Chondrocyte (in vitro differentiated cells): Measurements from ENCODE around the gene BTLA. TPM values are rescaled to one million over a fixed set of nuclear protein-coding genes. Genes with fewer than 3 reads are reported as not detected.
"Not testable (repeated sequence)": the region's sequence is repeated elsewhere in the genome, so short reads cannot be mapped to it uniquely, and the experiment has no call there.

Experiments used
- DNase-seq: peaks from one replicate; pipeline ENCODE4 v3.0.0; 2021; ENCODE audit warnings: mixed read lengths, low spot score
- H3K27ac Mint-ChIP-seq: one replicate; pipeline ENCODE4 v1.8.0; 2021; ENCODE audit warnings: mild to moderate bottlenecking, moderate library complexity, mixed read lengths; ENCODE audit not compliant: unreplicated experiment
- H3K27me3 Mint-ChIP-seq: 2 replicates; pipeline ENCODE4 v1.8.0; 2021; ENCODE audit warnings: low read depth, mixed read lengths
- H3K36me3 Mint-ChIP-seq: 2 replicates; pipeline ENCODE4 v1.8.0; 2021; ENCODE audit warnings: low read depth, mixed read lengths
- H3K4me1 Mint-ChIP-seq: 2 replicates; pipeline ENCODE4 v1.8.0; 2021; ENCODE audit warnings: low read depth, mild to moderate bottlenecking, mixed read lengths
- H3K4me3 Mint-ChIP-seq: one replicate; pipeline ENCODE4 v1.8.0; 2021; ENCODE audit warnings: mild to moderate bottlenecking, moderate library complexity, mixed read lengths; ENCODE audit not compliant: unreplicated experiment
- H3K9me3 Mint-ChIP-seq: 2 replicates; pipeline ENCODE4 v1.8.0; 2021; ENCODE audit warnings: low read depth, mixed read lengths
- total RNA-seq: library from RNA; stranded (reverse); gene quantifications from 3 replicates; pipeline ENCODE4 v1.2.1, GENCODE V29; 2021
- TF ChIP-seq, protein P1 (sequence below): fragments of 200-600 bp; sonication (generic); IDR thresholded peaks from 2 replicates; pipeline ENCODE4 v1.5.0; 2021; ENCODE audit warnings: antibody characterized with exemption, mild to moderate bottlenecking, moderate library complexity

BTLA gene
- total RNA-seq, 1 donor from 2014 or later, result 0.42 TPM

DNA sequence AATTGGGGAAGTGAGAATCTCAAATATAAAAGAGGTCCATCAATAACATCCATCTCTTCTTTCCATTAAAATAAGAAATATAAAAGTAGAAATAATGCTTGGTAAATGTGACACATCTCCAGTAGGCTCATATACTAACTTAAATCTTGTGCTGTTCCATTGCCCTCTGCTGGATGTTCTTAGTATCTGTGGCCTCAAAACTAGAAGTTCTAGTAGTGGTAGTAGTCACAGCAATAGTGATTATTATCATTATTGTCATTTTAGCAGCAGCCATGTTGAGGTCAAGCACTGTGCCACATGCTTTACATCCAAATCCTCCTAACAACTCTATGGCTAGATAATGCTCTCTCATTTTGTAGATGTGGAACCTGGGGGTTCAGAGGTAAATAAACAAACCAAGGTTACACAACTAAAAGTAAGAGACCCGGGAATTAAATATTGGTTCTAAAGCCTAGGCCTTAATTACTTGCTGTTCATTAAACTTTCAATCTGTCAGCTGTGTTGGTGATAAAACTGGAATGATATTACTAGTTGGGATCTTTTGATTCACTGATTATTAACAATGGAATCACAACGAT is 20.2 kb upstream of the BTLA start:
- Mint-ChIP-seq H3K27me3 (no peaks in the 10 kb centered on the region), H3K9me3 (no peaks in the 10 kb centered on the region), H3K4me1 (no peaks in the 10 kb centered on the region), H3K36me3 (peaks cover 6% of the 10 kb centered on the region), H3K27ac (no peak overlapping the region), H3K4me3 (no peak overlapping the region)
- TF ChIP-seq, protein P1, sequence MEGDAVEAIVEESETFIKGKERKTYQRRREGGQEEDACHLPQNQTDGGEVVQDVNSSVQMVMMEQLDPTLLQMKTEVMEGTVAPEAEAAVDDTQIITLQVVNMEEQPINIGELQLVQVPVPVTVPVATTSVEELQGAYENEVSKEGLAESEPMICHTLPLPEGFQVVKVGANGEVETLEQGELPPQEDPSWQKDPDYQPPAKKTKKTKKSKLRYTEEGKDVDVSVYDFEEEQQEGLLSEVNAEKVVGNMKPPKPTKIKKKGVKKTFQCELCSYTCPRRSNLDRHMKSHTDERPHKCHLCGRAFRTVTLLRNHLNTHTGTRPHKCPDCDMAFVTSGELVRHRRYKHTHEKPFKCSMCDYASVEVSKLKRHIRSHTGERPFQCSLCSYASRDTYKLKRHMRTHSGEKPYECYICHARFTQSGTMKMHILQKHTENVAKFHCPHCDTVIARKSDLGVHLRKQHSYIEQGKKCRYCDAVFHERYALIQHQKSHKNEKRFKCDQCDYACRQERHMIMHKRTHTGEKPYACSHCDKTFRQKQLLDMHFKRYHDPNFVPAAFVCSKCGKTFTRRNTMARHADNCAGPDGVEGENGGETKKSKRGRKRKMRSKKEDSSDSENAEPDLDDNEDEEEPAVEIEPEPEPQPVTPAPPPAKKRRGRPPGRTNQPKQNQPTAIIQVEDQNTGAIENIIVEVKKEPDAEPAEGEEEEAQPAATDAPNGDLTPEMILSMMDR, result peak; percentile 92
- no peak for DNase-seq

DNA sequence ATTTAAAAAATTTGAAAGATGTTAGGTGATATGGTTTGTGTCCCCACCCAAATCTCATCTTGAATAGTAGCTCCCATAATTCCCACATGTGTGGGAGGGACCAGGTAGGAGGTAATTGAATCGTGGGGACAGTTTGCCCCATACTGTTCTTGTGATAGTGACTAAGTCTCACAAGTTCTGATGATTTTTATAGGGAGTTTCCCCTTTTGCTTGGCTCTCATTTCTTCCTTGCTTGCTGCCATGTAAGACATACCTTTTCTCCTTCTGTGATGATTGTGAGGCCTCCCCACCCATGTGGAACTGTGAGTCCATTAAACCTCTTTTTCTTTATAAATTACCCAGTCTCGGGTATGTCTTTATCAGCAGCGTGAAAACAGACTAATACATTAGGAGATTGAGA is 19.7 kb upstream of the BTLA start:
- H3K27ac Mint-ChIP-seq, DNase-seq, H3K4me3 Mint-ChIP-seq, H3K27me3 Mint-ChIP-seq, H3K4me1 Mint-ChIP-seq, H3K9me3 Mint-ChIP-seq, H3K36me3 Mint-ChIP-seq: not testable (repeated sequence)

DNA sequence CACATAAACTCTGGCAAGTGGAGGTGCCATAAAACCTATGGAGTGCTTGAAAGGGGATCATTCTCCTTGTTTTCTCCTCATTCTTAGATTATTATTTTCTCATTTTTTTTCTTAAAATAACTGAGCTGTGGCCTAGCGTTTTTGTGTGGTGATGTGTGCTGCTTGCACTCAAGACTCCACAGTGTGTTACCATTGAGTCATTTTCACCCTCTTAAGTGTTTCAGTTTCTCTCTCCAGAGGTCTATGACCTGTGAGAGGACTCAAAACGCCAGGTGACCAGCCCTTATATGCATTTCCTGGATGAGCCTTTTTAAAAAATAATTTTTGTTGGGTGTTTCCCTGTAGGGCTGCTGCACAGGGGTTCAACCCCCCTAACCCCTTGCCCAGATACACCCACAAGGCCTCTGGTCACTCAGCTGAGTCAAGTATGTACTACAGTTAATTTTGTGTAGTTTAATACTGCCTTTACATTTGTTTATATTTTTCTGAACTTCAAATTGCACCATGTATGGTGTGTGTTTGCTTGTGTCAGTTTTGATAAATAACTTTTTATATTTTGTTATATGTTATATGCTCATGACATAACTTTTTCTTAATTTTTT is 15.4 kb upstream of the BTLA start:
- Mint-ChIP-seq H3K4me1 (no peaks in the 10 kb centered on the region), H3K27ac (no peak overlapping the region), H3K9me3 (peaks cover 6% of the 10 kb centered on the region), H3K4me3 (no peak overlapping the region), H3K27me3 (no peaks in the 10 kb centered on the region), H3K36me3 (peaks cover 2% of the 10 kb centered on the region)
- TF ChIP-seq, protein P1, result no peak
- DNase-seq, result no peak

DNA sequence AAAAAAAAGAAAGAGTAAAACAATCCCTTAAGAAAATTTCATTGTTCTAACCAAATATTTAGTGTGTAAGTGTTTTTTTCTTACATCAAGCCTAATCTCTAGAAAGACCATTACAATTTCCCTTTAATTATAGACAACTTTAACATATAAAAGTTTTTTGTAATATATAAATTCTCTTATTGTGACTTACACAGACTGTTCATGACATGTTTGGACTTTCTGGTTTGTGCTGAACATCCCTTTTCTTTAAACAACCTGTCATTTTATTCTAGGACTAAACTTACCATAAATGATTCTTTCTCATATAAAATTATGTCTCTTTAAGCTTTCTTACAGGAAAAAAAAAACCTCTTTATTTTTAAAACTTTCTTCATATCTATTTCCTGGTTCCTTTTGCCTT is 13.0 kb upstream of the BTLA start:
- TF ChIP-seq, protein P1, result no peak
- Mint-ChIP-seq H3K27ac (no peak overlapping the region), H3K9me3 (peaks cover 6% of the 10 kb centered on the region), H3K4me1 (no peaks in the 10 kb centered on the region), H3K27me3 (no peaks in the 10 kb centered on the region), H3K36me3 (peaks cover 2% of the 10 kb centered on the region), H3K4me3 (no peak overlapping the region)
- DNase-seq, result no peak

DNA sequence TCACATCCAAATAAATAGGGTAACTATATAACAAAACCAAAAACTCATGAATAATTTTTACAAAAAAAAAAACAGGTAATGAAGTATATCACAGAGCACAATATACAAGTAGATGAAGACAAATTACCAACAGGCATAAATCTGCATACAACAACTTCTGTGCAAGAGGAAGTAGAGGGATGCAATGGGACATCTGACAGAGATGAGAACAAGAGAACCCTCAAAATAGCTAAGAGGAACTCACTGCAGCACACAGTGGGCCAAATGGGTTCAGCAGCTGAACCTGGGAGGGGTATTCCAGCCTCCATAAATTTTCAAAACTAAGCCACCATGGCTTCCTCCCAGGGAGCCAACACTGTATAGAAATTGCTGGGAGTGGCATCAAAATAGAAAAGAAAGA is 9.6 kb upstream of the BTLA start:
- TF ChIP-seq, protein P1, result no peak
- Mint-ChIP-seq H3K4me3 (no peak overlapping the region), H3K36me3 (peaks cover 2% of the 10 kb centered on the region), H3K27ac (no peak overlapping the region), H3K4me1 (no peaks in the 10 kb centered on the region), H3K27me3 (no peaks in the 10 kb centered on the region), H3K9me3 (peaks cover 6% of the 10 kb centered on the region)
- no peak for DNase-seq

DNA sequence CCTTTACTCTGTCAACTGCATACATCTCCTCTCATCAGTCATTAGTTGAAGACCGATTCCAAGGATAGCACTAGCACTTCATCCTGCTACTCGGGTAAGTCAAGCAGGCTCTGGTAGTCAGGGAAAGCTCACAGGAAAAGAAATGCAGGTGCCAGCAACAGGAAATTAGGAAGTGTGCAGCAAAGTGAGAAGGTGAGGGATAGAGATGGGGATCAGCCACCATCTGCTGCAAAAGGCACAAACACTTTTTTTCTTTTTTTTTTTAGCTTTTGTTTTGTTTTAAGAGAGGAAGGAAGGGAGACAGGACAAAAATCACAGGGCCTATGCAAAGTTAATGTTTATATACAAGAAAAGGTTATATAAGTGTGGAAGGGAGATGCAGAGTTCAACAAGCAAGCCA is 9.0 kb upstream of the BTLA start:
- H3K4me1 Mint-ChIP-seq, result no peaks in the 10 kb centered on the region
- TF ChIP-seq, protein P1, result no peak

More for the DNA sequence above, 9.0 kb upstream of the BTLA start:
- Mint-ChIP-seq H3K27me3 (no peaks in the 10 kb centered on the region), H3K4me3 (no peak overlapping the region), H3K9me3 (peaks cover 6% of the 10 kb centered on the region), H3K36me3 (peaks cover 2% of the 10 kb centered on the region), H3K27ac (no peak overlapping the region)
- no peak for DNase-seq
